ENCODE measurements around the gene FAM151A.

The FAM151A gene

DNA sequence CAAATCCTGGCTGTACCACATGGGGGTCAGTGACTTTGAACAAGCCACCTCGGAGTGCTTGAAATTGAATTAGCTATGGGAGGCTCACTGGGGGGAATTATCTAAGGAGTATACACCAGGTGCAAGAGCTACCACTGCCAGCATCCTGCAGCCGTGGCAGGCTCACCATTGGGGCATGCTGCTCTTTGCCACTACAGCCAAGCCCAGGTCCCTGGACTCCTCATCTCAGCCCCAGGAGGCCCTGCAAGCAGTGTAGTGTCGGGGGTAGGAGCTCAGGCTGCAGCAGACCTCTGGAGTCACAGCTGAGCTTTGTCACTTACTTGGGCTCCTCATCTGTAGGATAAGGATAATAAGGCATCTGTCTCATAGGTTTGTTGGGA is 40.0 kb downstream of the FAM151A start:
- TF ChIP-seq EP300 (IDR thresholded peaks at IDR 0.05; ENCODE audit: borderline replicate concordance) (no peak), CEBPB (IDR thresholded peaks at IDR 0.05) (no peak), RAD21 (IDR thresholded peaks at IDR 0.05; ENCODE audit: low read depth) (no peak), ZBTB7A (IDR thresholded peaks at IDR 0.05; ENCODE audit: low read depth) (no peak), USF1 (IDR thresholded peaks at IDR 0.05) (no peak), TCF12 (IDR thresholded peaks at IDR 0.05; ENCODE audit: low read depth) (no peak), EGR1 (IDR thresholded peaks at IDR 0.05) (no peak), YY1 (IDR thresholded peaks at IDR 0.05; ENCODE audit: low read depth) (no peak), FOXM1 (IDR thresholded peaks at IDR 0.05; ENCODE audit: borderline replicate concordance, low read depth) (no peak), REST (IDR thresholded peaks at IDR 0.05; ENCODE audit: low read depth) (no peak)

DNA sequence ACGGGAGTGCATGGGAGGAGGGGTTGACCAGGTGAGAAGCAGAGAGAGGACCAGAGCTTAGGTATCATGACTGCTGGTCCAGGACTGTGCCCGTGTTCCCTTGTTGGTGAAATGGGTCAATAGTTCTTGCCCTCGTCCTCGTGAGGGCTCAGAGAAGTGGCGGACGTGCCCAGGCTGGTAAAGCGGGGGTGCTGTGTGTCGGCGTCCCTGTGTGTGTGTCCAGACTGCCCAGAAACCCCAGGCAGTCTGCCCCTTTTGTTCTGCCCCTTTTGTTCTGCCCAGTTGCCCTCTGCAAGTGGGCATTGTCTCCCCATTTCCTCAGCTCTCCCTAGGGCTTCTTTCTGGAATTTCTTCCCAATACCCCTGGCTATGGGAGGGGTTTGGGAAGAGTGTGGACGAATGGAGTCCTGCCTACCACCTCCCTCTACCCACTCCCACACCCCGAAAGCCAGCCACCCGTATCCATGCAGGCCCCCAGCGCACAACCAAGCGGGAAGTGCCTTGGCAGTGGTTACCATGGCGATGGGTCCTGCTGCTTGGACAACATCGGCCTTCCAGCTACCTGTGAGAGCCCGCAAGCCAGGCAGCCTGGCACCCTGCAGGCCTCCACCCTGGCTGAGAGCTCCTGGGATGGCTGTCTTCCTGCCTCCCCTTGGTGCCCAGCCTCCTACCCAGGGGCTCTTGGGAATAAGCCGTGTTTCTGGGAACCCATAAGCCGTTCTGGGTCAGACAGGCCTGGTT is 40.6 kb downstream of the FAM151A start:
- no peak for TF ChIP-seq TEAD4 (IDR thresholded peaks at IDR 0.05)
- no peak for TF ChIP-seq NFIC (IDR thresholded peaks at IDR 0.05)
- no peak for TF ChIP-seq USF1 (IDR thresholded peaks at IDR 0.05)
- no peak for TF ChIP-seq CREB1 (IDR thresholded peaks at IDR 0.05; ENCODE audit: low read depth)
- no peak for TF ChIP-seq EGR1 (IDR thresholded peaks at IDR 0.05)
- no peak for TF ChIP-seq YY1 (IDR thresholded peaks at IDR 0.05; ENCODE audit: low read depth)
- TF ChIP-seq TCF12 (IDR thresholded peaks at IDR 0.05; ENCODE audit: low read depth): no peak
- no peak for TF ChIP-seq ZBTB7A (IDR thresholded peaks at IDR 0.05; ENCODE audit: low read depth)
- TF ChIP-seq MAX (IDR thresholded peaks at IDR 0.05): no peak
- TF ChIP-seq EP300 (IDR thresholded peaks at IDR 0.05; ENCODE audit: borderline replicate concordance): no peak
- TF ChIP-seq REST (IDR thresholded peaks at IDR 0.05; ENCODE audit: low read depth): no peak
- no peak for TF ChIP-seq TAF1 (IDR thresholded peaks at IDR 0.05; ENCODE audit: low read depth)
- no peak for TF ChIP-seq FOXM1 (IDR thresholded peaks at IDR 0.05; ENCODE audit: borderline replicate concordance, low read depth)
- no peak for TF ChIP-seq RAD21 (IDR thresholded peaks at IDR 0.05; ENCODE audit: low read depth)
- no peak for TF ChIP-seq CEBPB (IDR thresholded peaks at IDR 0.05)

- TF ChIP-seq RAD21 (IDR thresholded peaks at IDR 0.05; ENCODE audit: low read depth): no peak
- TF ChIP-seq NFIC (IDR thresholded peaks at IDR 0.05): peak; percentile 86
- peak; percentile 40; the same call in 1 of the 2 replicates for TF ChIP-seq MAX (IDR thresholded peaks at IDR 0.05)
- TF ChIP-seq TCF12 (IDR thresholded peaks at IDR 0.05; ENCODE audit: low read depth): peak; percentile 16; the same call in 1 of the 2 replicates
Observed at GRCh38 chr1:54581621-54582035, 41.7 kb downstream of the FAM151A start.

DNA sequence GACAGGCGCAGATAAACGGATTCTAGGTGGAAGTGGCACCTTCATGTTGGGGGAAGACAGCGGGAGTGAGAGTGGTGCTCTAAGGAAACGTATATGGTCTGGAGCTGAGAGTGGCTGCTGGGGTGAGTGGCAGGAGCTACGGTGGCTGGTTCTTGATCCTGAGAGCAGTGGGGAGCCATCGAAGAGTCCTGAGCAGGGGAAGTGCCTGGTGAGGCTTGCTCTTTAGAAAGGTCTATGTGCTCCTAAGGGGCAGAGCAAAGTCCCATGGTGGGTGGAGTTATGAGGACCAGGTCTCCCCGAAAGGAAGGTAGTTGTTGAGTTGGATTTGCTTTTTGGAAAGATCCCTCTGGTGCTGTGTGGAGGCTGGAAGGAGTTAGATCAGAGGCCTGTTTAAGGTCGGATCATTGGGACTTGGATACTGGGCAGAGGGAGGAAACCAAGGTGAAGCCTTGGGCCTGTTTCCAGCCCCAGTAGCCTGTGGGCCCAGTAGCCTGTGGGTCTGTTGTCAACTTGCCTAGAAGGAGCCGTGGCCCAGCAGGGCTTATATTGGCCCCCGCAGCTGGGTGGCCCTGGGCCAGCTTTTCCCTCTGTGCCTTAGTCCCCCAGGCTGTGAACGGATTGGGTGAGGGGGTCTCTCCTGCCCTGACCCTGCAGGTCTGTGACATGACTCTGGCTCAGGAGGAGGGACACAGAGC is 42.3 kb downstream of the FAM151A start:
- TF ChIP-seq USF1 (IDR thresholded peaks at IDR 0.05) (no peak), EGR1 (IDR thresholded peaks at IDR 0.05) (no peak), CEBPB (IDR thresholded peaks at IDR 0.05) (no peak)

GRCh38 chr1:54579337-54579781 is 44.0 kb downstream of the FAM151A start:
- TF ChIP-seq EP300 (IDR thresholded peaks at IDR 0.05; ENCODE audit: borderline replicate concordance) (no peak), TEAD4 (IDR thresholded peaks at IDR 0.05) (no peak)

DNA sequence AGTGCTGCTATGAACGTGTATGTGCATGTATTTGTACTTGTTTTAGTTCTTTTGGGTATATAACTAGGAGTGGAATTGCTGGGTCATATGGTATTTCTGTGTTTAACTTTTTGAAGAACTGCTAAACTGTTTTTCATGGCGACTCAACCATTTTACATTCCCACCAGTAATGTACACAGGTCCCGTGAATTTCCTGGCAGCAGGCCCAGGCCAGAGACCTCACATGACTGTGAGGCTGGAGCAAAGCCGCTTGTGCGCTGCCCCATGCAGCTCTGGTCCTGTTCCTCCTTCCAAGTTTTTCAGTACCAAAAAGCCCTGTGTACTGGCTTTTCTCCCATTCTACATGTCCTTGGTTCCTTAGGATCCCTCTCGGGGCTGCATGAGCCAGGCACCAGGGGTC is 45.7 kb downstream of the FAM151A start:
- TF ChIP-seq EP300 (IDR thresholded peaks at IDR 0.05; ENCODE audit: borderline replicate concordance) (no peak), EGR1 (IDR thresholded peaks at IDR 0.05) (no peak), TEAD4 (IDR thresholded peaks at IDR 0.05) (0 out of 2 replicates have a peak, but pooled peaks have one; percentile 22), NFIC (IDR thresholded peaks at IDR 0.05) (peak; percentile 75), ZBTB7A (IDR thresholded peaks at IDR 0.05; ENCODE audit: low read depth) (no peak), USF1 (IDR thresholded peaks at IDR 0.05) (peak; percentile 69)
